Measurements from ENCODE around the gene MSX2. TPM values are rescaled to one million over a fixed set of nuclear protein-coding genes. Genes with fewer than 3 reads are reported as not detected.
A peak's percentile ranks its signal among the peaks of the same experiment; 100 is the strongest.

Gene MSX2
- total and polyA plus RNA-seq, 2 of the 4 experiments (the other 2 are of a cell fraction) = 2.2 to 3.7 TPM

DNA sequence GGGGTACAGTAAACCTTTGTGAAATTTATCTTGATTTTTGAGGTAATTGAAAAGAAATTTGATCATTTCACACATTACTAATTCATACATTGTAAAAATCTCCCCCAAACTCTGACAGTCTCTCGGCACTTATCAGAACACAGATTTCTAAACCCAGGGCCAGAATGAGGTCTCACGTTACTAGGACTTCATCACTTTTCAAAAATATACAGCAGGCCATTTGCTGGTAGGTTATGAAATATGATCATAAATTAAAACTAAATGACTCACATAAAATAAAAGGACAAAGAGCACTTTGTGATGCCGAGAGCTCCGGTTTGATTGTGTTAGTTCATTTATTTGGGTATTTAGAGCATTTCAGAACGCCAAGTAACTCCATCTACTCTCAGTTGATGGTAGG, 17.0 kb downstream of the MSX2 start:
- no peaks in the 10 kb centered on the region for H4K20me1 ChIP-seq (ENCODE audit: insufficient read depth, low read length)
- no peak overlapping the region for H3K4ac ChIP-seq (ENCODE audit: low read depth, low read length)
- H4K91ac ChIP-seq (ENCODE audit: insufficient read depth, low read depth, low read length) = no peak overlapping the region
- no peak overlapping the region for H4K8ac ChIP-seq (ENCODE audit: low read depth in 2 of 2, low read length in 2 of 2)
- H3K27ac ChIP-seq (ENCODE audit: insufficient read depth, low read length) = no peak overlapping the region
- H3K56ac ChIP-seq (ENCODE audit: extremely low read depth, insufficient read depth, low read length) = no peak overlapping the region
- no peaks in the 10 kb centered on the region for H3K79me1 ChIP-seq (ENCODE audit: low read depth in 1 of 2, low read length in 2 of 2)
- no peak overlapping the region for H2BK20ac ChIP-seq (ENCODE audit: low read depth, low read length)
- no peak overlapping the region for H2AFZ ChIP-seq (replicated peaks; ENCODE audit: low read length, poor library complexity)
- in situ Hi-C loops (cut with MboI; ENCODE audit: low sequenced_read_pairs) (loop anchor here (25.0 kb wide), 1 partner anchor 329 kb away; no protein-coding TSS in a partner anchor), intact Hi-C loops (cut with micrococcal nuclease) (no loop called here), dilution Hi-C loops (cut with HindIII; ENCODE audit: low sequenced_read_pairs, unreplicated experiment) (no loop called here)
- H3K4me2 ChIP-seq (ENCODE audit: low read depth, low read length) = no peak overlapping the region
- no TSS peak for BruUV-seq (replicated peaks)
- H3K4me1 ChIP-seq (ENCODE audit: control insufficient read depth, insufficient read depth, low read length) = peaks cover 3% of the 10 kb centered on the region
- no peak overlapping the region for H3K18ac ChIP-seq (ENCODE audit: low read depth, low read length)
- CTCF ChIA-PET = interaction anchor here (1.2 kb wide), 1 partner anchor 43 kb away, joined by 3 read pairs; no protein-coding TSS in a partner anchor
- H3K14ac ChIP-seq (replicated peaks; ENCODE audit: low read depth, low read length) = no peak overlapping the region
- H2AK5ac ChIP-seq (ENCODE audit: low read depth, low read length) = no peak overlapping the region
- DNase-seq = no peak
- no peak overlapping the region for H3K9ac ChIP-seq (ENCODE audit: low read depth, low read length)
- H3K9me3 ChIP-seq (ENCODE audit: control insufficient read depth, insufficient read depth, low read length) = no peaks in the 10 kb centered on the region; the same call in 1 of the 2 replicates
- no peak overlapping the region for H3K23ac ChIP-seq (ENCODE audit: low read depth, low read length)
- H3K27me3 ChIP-seq (ENCODE audit: control insufficient read depth, insufficient read depth, low read length) = peaks cover 6% of the 10 kb centered on the region
- ATAC-seq (ENCODE audit: low read depth) = peak; percentile 8; the same call in 1 of the 2 replicates
- H3K36me3 ChIP-seq (ENCODE audit: control insufficient read depth, insufficient read depth, low read length) = no peaks in the 10 kb centered on the region
- no peak overlapping the region for H2BK5ac ChIP-seq (ENCODE audit: low read depth, low read length, poor library complexity, severe bottlenecking)
- H3K9me1 ChIP-seq (ENCODE audit: insufficient read depth, low read length) = no peaks in the 10 kb centered on the region; the same call in 1 of the 2 replicates
- no peak overlapping the region for H2BK120ac ChIP-seq (ENCODE audit: low read depth, low read length)
- WGBS, 2 experiments (ENCODE audit: extremely low coverage in 2 of 2, insufficient read length in 1 of 2) = no CpG with 5 or more reads among the region's 5 CpGs
- H2BK15ac ChIP-seq (ENCODE audit: low read depth, low read length) = no peak overlapping the region
- no peak for TF ChIP-seq NFE2L2 (IDR thresholded peaks at IDR 0.05; ENCODE audit: low read depth, low read length)
- no peak for TF ChIP-seq FOS (IDR thresholded peaks at IDR 0.05; ENCODE audit: low read depth, low read length)
- TF ChIP-seq POLR2A (IDR thresholded peaks at IDR 0.05; ENCODE audit: low read depth, low read length) = no peak
- TF ChIP-seq, protein P1, sequence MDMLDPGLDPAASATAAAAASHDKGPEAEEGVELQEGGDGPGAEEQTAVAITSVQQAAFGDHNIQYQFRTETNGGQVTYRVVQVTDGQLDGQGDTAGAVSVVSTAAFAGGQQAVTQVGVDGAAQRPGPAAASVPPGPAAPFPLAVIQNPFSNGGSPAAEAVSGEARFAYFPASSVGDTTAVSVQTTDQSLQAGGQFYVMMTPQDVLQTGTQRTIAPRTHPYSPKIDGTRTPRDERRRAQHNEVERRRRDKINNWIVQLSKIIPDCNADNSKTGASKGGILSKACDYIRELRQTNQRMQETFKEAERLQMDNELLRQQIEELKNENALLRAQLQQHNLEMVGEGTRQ (IDR thresholded peaks at IDR 0.05; ENCODE audit: low read depth, low read length) = no peak
- TF ChIP-seq BHLHE40 (IDR thresholded peaks at IDR 0.05; ENCODE audit: low read depth, low read length) = no peak
- no peak for TF ChIP-seq CEBPB (IDR thresholded peaks at IDR 0.05; ENCODE audit: low read depth, low read length)
- TF ChIP-seq, protein P2, sequence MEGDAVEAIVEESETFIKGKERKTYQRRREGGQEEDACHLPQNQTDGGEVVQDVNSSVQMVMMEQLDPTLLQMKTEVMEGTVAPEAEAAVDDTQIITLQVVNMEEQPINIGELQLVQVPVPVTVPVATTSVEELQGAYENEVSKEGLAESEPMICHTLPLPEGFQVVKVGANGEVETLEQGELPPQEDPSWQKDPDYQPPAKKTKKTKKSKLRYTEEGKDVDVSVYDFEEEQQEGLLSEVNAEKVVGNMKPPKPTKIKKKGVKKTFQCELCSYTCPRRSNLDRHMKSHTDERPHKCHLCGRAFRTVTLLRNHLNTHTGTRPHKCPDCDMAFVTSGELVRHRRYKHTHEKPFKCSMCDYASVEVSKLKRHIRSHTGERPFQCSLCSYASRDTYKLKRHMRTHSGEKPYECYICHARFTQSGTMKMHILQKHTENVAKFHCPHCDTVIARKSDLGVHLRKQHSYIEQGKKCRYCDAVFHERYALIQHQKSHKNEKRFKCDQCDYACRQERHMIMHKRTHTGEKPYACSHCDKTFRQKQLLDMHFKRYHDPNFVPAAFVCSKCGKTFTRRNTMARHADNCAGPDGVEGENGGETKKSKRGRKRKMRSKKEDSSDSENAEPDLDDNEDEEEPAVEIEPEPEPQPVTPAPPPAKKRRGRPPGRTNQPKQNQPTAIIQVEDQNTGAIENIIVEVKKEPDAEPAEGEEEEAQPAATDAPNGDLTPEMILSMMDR (conservative IDR thresholded peaks at IDR 0.05; ENCODE audit: low read depth, low read length) = no peak
- TF ChIP-seq, protein P3, sequence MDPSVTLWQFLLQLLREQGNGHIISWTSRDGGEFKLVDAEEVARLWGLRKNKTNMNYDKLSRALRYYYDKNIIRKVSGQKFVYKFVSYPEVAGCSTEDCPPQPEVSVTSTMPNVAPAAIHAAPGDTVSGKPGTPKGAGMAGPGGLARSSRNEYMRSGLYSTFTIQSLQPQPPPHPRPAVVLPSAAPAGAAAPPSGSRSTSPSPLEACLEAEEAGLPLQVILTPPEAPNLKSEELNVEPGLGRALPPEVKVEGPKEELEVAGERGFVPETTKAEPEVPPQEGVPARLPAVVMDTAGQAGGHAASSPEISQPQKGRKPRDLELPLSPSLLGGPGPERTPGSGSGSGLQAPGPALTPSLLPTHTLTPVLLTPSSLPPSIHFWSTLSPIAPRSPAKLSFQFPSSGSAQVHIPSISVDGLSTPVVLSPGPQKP (IDR thresholded peaks at IDR 0.05; ENCODE audit: borderline replicate concordance, low read depth, low read length) = no peak
- POLR2A ChIA-PET (ENCODE audit: unreplicated experiment) = no interaction called here
- H4K5ac ChIP-seq (ENCODE audit: low read depth, low read length) = no peak overlapping the region
- no peak overlapping the region for H3K4me3 ChIP-seq (ENCODE audit: insufficient read depth, low read depth, low read length)
- no peak overlapping the region for H2AK9ac ChIP-seq (replicated peaks; ENCODE audit: low read depth, low read length, poor library complexity)
